Neuron (in vitro differentiated cells): Measurements from ENCODE around the gene CTPS1.

Experiments
- H2AFZ ChIP-seq: one replicate; pipeline ENCODE4 v1.6.1; 2013; ENCODE audit warnings: low read depth, mild to moderate bottlenecking, inconsistent platforms, low read length, moderate library complexity
- H3K27me3 ChIP-seq: one replicate; pipeline ENCODE4 v1.6.1; 2013; ENCODE audit warnings: low read length; ENCODE audit not compliant: insufficient read depth
- H3K36me3 ChIP-seq: one replicate; pipeline ENCODE4 v1.6.1; 2013; ENCODE audit warnings: low read length; ENCODE audit not compliant: insufficient read depth
- H3K4me1 ChIP-seq: one replicate; pipeline ENCODE4 v1.6.1; 2013; ENCODE audit warnings: low read length; ENCODE audit not compliant: insufficient read depth
- H3K4me3 ChIP-seq: 2 replicates; pipeline ENCODE4 v1.5.1; 2013; ENCODE audit warnings: mild to moderate bottlenecking, low read length, moderate library complexity
- H3K9me3 ChIP-seq: one replicate; pipeline ENCODE4 v1.6.1; 2013; ENCODE audit warnings: low read length

Gene CTPS1

GRCh38 chr1:41013796-41014195 lies 34.3 kb downstream of the CTPS1 start:
- H3K4me1 ChIP-seq: no peaks in the 10 kb centered on the region

GRCh38 chr1:41014871-41015270 lies 35.4 kb downstream of the CTPS1 start:
- Histone ChIP-seq H2AFZ (no peak overlapping the region), H3K27me3 (no peaks in the 10 kb centered on the region), H3K4me1 (no peaks in the 10 kb centered on the region), H3K4me3 (no peak overlapping the region), H3K36me3 (peaks cover 78% of the 10 kb centered on the region), H3K9me3 (no peaks in the 10 kb centered on the region)

More at GRCh38 chr1:41013796-41014195, 34.3 kb downstream of the CTPS1 start:
- H3K4me3 ChIP-seq: no peak overlapping the region
- H3K27me3 ChIP-seq: no peaks in the 10 kb centered on the region
- peaks cover 82% of the 10 kb centered on the region for H3K36me3 ChIP-seq
- H3K9me3 ChIP-seq: no peaks in the 10 kb centered on the region
- no peak overlapping the region for H2AFZ ChIP-seq

GRCh38 chr1:41015281-41015896 lies 35.9 kb downstream of the CTPS1 start:
- peaks cover 74% of the 10 kb centered on the region for H3K36me3 ChIP-seq
- no peaks in the 10 kb centered on the region for H3K4me1 ChIP-seq
- H3K27me3 ChIP-seq: no peaks in the 10 kb centered on the region
- no peaks in the 10 kb centered on the region for H3K9me3 ChIP-seq
- no peak overlapping the region for H3K4me3 ChIP-seq
- no peak overlapping the region for H2AFZ ChIP-seq

DNA sequence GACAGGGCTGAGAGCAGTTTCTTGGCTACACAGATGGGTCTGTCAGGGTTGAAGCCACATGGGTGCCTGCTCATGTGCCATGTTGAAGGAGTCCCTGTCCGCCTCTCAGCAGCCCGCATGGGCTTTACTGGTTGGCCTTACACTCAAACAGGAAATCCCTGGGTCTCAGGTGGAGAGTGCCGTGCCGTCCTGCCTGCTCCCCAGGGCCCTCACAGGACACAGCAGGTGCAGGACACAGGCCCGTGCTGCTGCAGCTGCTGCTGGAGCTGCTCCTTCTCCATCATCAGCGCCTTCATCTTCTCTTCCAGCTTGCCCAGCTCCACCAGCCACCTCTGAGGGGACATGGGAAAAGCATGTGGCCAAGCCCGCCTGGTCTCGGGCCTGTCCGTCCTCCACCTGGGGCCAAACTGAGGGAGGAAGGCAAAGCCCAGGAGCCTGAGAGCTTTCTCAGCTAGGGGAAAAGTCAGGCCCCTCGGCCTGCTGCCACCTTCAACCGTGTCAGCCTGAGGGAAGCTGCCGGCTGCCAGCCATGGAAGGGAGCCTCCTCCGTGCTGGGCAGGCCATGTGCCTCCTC lies 36.5 kb downstream of the CTPS1 start:
- Histone ChIP-seq H3K27me3 (no peaks in the 10 kb centered on the region), H3K4me1 (no peaks in the 10 kb centered on the region), H3K36me3 (peaks cover 70% of the 10 kb centered on the region), H3K4me3 (no peak overlapping the region), H2AFZ (no peak overlapping the region), H3K9me3 (no peaks in the 10 kb centered on the region)

- Histone ChIP-seq H3K36me3 (peaks cover 56% of the 10 kb centered on the region), H3K9me3 (no peaks in the 10 kb centered on the region)
Observed at GRCh38 chr1:41017141-41018017, 37.9 kb downstream of the CTPS1 start.

DNA sequence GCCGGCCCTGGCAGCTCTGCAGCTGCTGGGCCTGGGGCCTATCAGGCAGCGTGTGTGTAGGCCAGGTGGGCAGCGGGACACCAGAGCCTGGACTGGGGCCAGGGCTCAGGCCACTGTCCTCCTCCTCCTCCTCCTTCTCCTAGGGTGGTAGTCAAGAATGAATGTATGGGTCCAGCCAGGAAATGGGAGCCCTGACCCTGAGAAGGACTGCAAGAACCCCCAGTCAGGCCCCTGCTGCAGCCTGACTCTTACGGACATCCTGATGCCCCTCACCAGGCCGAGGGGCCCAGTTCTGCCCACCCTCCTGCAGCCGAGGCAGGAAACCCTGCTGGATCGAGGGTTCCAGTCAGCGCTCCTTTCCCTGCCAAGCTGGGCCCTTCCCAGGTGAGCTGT lies 38.5 kb downstream of the CTPS1 start:
- H3K4me3 ChIP-seq: no peak overlapping the region
- H3K36me3 ChIP-seq: peaks cover 52% of the 10 kb centered on the region
- H3K27me3 ChIP-seq: no peaks in the 10 kb centered on the region
- H3K9me3 ChIP-seq: no peaks in the 10 kb centered on the region
- H3K4me1 ChIP-seq: no peaks in the 10 kb centered on the region
- H2AFZ ChIP-seq: no peak overlapping the region

More at GRCh38 chr1:41017141-41018017, 37.9 kb downstream of the CTPS1 start:
- H3K4me1 ChIP-seq: no peaks in the 10 kb centered on the region
- no peak overlapping the region for H2AFZ ChIP-seq
- H3K4me3 ChIP-seq: no peak overlapping the region
- H3K27me3 ChIP-seq: no peaks in the 10 kb centered on the region

GRCh38 chr1:41019353-41019745 lies 39.9 kb downstream of the CTPS1 start:
- no peaks in the 10 kb centered on the region for H3K4me1 ChIP-seq
- H3K9me3 ChIP-seq: no peaks in the 10 kb centered on the region
- peaks cover 43% of the 10 kb centered on the region for H3K36me3 ChIP-seq
- H3K4me3 ChIP-seq: no peak overlapping the region
- no peak overlapping the region for H2AFZ ChIP-seq
- no peaks in the 10 kb centered on the region for H3K27me3 ChIP-seq

DNA sequence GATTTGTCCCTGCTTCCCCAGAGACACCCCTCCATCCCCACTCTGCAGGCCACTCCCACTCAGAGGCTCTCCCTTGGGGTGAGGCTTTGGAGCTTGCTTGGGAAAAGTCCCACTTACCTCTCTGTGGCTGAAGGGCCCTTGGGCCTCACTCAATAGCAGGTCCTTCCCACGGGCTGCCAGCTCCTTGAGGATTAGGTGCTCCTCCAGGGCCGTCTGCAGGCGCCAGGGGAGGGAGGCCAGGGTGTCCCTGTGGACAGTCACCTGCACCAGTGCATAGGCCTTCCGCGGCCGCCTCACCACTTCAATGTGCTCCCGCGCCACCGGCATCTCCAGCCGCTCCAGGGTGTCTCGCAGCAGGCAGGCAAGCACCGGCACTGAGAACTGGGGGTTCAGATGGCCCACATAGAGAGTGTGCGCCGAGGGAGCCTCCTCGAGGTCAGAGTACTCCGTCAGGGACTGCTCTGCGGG lies 40.6 kb downstream of the CTPS1 start:
- Histone ChIP-seq H3K9me3 (no peaks in the 10 kb centered on the region), H2AFZ (no peak overlapping the region), H3K36me3 (peaks cover 37% of the 10 kb centered on the region), H3K27me3 (no peaks in the 10 kb centered on the region), H3K4me1 (peaks cover 3% of the 10 kb centered on the region), H3K4me3 (no peak overlapping the region)

DNA sequence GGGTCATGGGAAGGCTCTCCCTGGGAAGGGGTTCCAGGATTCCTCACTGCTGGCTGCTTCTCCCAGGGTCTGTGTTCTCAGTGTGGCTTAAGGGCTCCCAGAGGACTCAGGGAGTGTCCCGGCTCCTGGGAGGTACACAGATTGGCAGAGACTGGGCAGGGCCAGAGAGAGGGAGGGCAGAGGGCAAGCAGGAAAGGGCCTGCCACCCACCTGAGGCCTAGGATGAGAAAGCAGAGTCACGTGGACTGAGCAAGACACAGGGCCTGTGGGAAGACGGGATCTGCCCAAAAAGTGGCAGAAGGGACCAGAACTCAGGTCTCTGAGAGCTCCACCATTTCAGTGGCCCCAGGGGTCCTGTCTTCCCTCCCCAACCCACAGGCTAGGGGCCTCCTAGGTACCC lies 41.2 kb downstream of the CTPS1 start:
- Histone ChIP-seq H3K36me3 (peaks cover 33% of the 10 kb centered on the region), H3K9me3 (no peaks in the 10 kb centered on the region), H3K4me1 (peaks cover 6% of the 10 kb centered on the region), H2AFZ (no peak overlapping the region), H3K4me3 (no peak overlapping the region), H3K27me3 (no peaks in the 10 kb centered on the region)

DNA sequence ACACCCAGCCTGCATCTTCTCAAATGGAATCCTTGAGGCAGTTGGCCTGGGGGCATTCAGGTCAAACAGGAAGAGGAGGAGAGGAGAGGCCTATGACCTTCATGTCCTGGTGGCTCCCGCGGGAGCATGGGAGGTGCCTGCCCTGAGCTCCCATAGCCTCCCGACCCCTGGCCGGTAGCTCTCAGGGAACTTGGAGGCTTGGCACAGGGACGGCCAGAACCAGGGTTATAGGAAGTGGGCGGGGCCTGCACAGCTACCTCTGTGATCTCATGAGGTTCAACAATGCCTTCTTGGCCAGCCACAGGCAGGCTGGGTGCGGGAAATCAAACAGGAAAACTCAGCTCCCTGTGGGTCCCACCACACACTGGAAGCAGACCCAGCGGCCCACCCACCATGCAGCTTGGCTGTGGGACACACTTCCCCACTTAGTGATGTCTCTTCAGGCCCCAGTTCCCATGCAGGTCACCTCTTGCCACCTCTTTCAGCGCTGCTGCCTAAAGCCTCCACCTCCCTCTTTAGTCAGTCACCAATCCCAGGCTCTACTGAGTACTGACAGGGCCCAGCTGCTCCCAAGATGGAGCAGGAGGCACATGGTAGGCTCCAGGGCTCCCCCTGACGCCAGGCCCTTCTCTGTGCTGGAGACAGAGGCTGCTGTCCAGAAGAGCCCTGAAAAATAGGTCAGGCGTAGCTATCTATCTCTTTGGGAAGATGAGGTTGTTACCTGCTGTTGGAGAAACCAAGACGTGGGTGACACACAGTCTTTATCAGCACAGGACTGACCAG lies 42.2 kb downstream of the CTPS1 start, which contains the start of gene SLFNL1:
SLFNL1 (minus strand) TSS at position 200 of the 783 bp plus-strand sequence. CDS start 1,065 bp downstream, outside the sequence.
- Histone ChIP-seq H2AFZ (no peak within 1 kb of the TSS), H3K9me3 (no peaks in the 10 kb centered on the region), H3K36me3 (peaks cover 30% of the 10 kb centered on the region)

DNA sequence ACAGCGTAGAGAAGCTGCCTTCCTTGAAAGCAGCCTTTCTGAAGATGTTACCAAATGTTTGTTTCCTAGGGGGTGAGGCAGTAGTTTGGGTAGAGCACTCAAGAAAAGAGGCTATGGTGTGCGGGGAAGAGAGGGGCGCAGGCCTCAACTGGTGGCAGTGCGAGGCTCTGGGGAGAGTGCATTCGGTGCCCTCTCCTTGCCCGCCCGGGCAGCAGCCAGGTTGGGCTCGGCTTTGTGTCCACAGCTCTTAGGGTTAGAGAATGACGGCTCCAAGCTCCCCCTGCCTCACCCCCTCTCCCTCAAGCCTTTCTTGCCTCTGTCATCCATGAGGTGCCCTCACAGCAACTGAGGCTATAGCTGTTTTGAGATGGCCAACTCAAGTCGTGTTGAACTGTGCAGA lies 42.9 kb downstream of the CTPS1 start:
- H2AFZ ChIP-seq: no peak overlapping the region
- H3K36me3 ChIP-seq: peaks cover 27% of the 10 kb centered on the region
- no peaks in the 10 kb centered on the region for H3K9me3 ChIP-seq
- H3K4me3 ChIP-seq: no peak overlapping the region
- H3K4me1 ChIP-seq: peaks cover 6% of the 10 kb centered on the region
- H3K27me3 ChIP-seq: no peaks in the 10 kb centered on the region

More for the DNA sequence above, 42.2 kb downstream of the CTPS1 start, which contains the start of gene SLFNL1:
- Histone ChIP-seq H3K27me3 (no peaks in the 10 kb centered on the region), H3K4me1 (peaks cover 6% of the 10 kb centered on the region), H3K4me3 (no peak within 1 kb of the TSS)

- Histone ChIP-seq H2AFZ (no peak overlapping the region), H3K9me3 (no peaks in the 10 kb centered on the region), H3K36me3 (peaks cover 23% of the 10 kb centered on the region), H3K4me1 (peaks cover 6% of the 10 kb centered on the region), H3K4me3 (no peak overlapping the region), H3K27me3 (no peaks in the 10 kb centered on the region)
Observed at GRCh38 chr1:41023279-41023990, 43.9 kb downstream of the CTPS1 start.
